Osteoblast (primary cell): ENCODE data around the gene MPPED1. TPM values are rescaled to one million over a fixed set of nuclear protein-coding genes. Genes with fewer than 3 reads are reported as not detected.

Source experiments
- DNase-seq: peaks from one replicate; pipeline ENCODE4 v3.0.0; 2011; ENCODE audit warnings: low spot score, mixed read lengths; ENCODE audit not compliant: insufficient read length; ENCODE audit errors: missing footprints
- H2AFZ ChIP-seq: 2 replicates; pipeline ENCODE4 v1.6.0; 2011; ENCODE audit warnings: mild to moderate bottlenecking, low read length
- H3K27ac ChIP-seq: 2 replicates; pipeline ENCODE4 v1.5.1; 2011; ENCODE audit warnings: mild to moderate bottlenecking, low read depth, low read length, moderate library complexity
- H3K27me3 ChIP-seq: 2 replicates; pipeline ENCODE4 v1.6.0; 2012; ENCODE audit warnings: mild to moderate bottlenecking, control low read depth, inconsistent platforms, low read length, moderate library complexity; ENCODE audit not compliant: insufficient read depth
- H3K36me3 ChIP-seq: 2 replicates; pipeline ENCODE4 v1.5.1; 2011; ENCODE audit warnings: mild to moderate bottlenecking, low read length, control low read depth, moderate library complexity; ENCODE audit not compliant: insufficient read depth
- H3K4me1 ChIP-seq: 2 replicates; pipeline ENCODE4 v1.5.1; 2011; ENCODE audit warnings: mild to moderate bottlenecking, low read length, control low read depth, moderate library complexity; ENCODE audit not compliant: insufficient read depth
- H3K4me2 ChIP-seq: 2 replicates; pipeline ENCODE4 v1.6.0; 2011; ENCODE audit warnings: mild to moderate bottlenecking, low read length; ENCODE audit not compliant: insufficient read depth
- H3K4me3 ChIP-seq: fragments of 200-600 bp; sonication (generic); 3 replicates; pipeline ENCODE4 v1.5.1; 2012; ENCODE audit warnings: mild to moderate bottlenecking, low read length, inconsistent platforms; ENCODE audit not compliant: insufficient read depth
- H3K79me2 ChIP-seq: 2 replicates; pipeline ENCODE4 v1.6.0; 2012; ENCODE audit warnings: mild to moderate bottlenecking, low read length, control low read depth, inconsistent platforms; ENCODE audit not compliant: insufficient read depth
- H3K9me3 ChIP-seq: 2 replicates; pipeline ENCODE4 v1.5.1; 2011; ENCODE audit warnings: low read depth, low read length, control low read depth
- H4K20me1 ChIP-seq: 2 replicates; pipeline ENCODE4 v1.6.0; 2012; ENCODE audit warnings: mild to moderate bottlenecking, low read length, control low read depth; ENCODE audit not compliant: insufficient read depth
- total RNA-seq: library from RNA; depleted of rRNA; stranded (reverse); fragments of >200 nt; gene quantifications from 2 replicates; pipeline ENCODE4 v1.2.3, GENCODE V29; 2012
- TF ChIP-seq, protein P1 (sequence below): IDR thresholded peaks from 2 replicates; pipeline ENCODE4 v1.5.1; 2011; ENCODE audit warnings: mild to moderate bottlenecking, low read depth, low read length, moderate library complexity; ENCODE audit errors: extremely low read depth

MPPED1 gene
- total RNA-seq, 1 donor, result not detected

GRCh38 chr22:43470941-43471585 lies 59.2 kb downstream of the MPPED1 start:
- Histone ChIP-seq H3K4me3 (no peak overlapping the region), H3K4me1 (no peaks in the 10 kb centered on the region), H3K79me2 (no peaks in the 10 kb centered on the region), H3K9me3 (no peaks in the 10 kb centered on the region), H3K4me2 (no peak overlapping the region), H3K36me3 (no peaks in the 10 kb centered on the region), H2AFZ (no peak overlapping the region), H3K27me3 (no peaks in the 10 kb centered on the region), H4K20me1 (no peaks in the 10 kb centered on the region), H3K27ac (no peak overlapping the region)
- TF ChIP-seq, protein P1, sequence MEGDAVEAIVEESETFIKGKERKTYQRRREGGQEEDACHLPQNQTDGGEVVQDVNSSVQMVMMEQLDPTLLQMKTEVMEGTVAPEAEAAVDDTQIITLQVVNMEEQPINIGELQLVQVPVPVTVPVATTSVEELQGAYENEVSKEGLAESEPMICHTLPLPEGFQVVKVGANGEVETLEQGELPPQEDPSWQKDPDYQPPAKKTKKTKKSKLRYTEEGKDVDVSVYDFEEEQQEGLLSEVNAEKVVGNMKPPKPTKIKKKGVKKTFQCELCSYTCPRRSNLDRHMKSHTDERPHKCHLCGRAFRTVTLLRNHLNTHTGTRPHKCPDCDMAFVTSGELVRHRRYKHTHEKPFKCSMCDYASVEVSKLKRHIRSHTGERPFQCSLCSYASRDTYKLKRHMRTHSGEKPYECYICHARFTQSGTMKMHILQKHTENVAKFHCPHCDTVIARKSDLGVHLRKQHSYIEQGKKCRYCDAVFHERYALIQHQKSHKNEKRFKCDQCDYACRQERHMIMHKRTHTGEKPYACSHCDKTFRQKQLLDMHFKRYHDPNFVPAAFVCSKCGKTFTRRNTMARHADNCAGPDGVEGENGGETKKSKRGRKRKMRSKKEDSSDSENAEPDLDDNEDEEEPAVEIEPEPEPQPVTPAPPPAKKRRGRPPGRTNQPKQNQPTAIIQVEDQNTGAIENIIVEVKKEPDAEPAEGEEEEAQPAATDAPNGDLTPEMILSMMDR, result no peak
- no peak for DNase-seq

DNA sequence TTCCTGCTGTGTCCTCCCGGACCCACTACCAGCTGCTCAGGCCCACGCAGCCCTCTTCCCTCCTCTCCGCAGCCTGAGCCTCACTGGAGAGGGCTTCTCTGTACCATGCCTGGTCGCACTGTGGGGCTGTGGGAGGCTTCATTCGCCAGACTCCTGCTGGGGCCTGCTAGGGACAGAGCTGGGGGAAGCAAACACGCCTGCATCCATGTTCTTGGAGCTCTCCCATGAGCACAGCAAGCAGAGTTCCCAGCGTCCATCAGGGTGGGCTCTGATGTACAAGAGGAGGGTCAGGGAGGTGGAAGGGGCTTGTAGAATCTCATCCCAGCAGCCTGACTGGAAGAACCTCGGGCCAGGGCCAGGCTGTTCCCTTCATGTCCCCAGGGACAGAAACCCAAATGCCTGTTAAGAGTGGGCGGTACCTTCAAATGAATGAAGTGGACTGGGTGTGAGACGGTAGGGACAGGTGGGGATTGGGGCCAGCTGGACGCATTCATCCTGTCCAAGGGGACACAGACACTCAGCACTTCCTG lies 59.9 kb downstream of the MPPED1 start:
- no peaks in the 10 kb centered on the region for H3K9me3 ChIP-seq
- no peak overlapping the region for H3K4me2 ChIP-seq
- H3K4me3 ChIP-seq, result no peak overlapping the region
- no peaks in the 10 kb centered on the region for H3K4me1 ChIP-seq
- no peaks in the 10 kb centered on the region for H4K20me1 ChIP-seq
- H2AFZ ChIP-seq, result no peak overlapping the region
- DNase-seq, result no peak
- TF ChIP-seq, protein P1, result no peak
- no peaks in the 10 kb centered on the region for H3K36me3 ChIP-seq
- H3K79me2 ChIP-seq, result no peaks in the 10 kb centered on the region
- no peak overlapping the region for H3K27ac ChIP-seq
- no peaks in the 10 kb centered on the region for H3K27me3 ChIP-seq

- no peaks in the 10 kb centered on the region for H3K36me3 ChIP-seq
- no peaks in the 10 kb centered on the region for H3K27me3 ChIP-seq
- no peak for DNase-seq
- no peaks in the 10 kb centered on the region for H3K79me2 ChIP-seq
- H2AFZ ChIP-seq, result no peak overlapping the region
- no peaks in the 10 kb centered on the region for H4K20me1 ChIP-seq
- no peaks in the 10 kb centered on the region for H3K9me3 ChIP-seq
- no peak overlapping the region for H3K4me2 ChIP-seq
- no peak overlapping the region for H3K27ac ChIP-seq
- no peak overlapping the region for H3K4me3 ChIP-seq
- no peaks in the 10 kb centered on the region for H3K4me1 ChIP-seq
- TF ChIP-seq, protein P1, result no peak
Measured at GRCh38 chr22:43473031-43473430, 61.2 kb downstream of the MPPED1 start.

DNA sequence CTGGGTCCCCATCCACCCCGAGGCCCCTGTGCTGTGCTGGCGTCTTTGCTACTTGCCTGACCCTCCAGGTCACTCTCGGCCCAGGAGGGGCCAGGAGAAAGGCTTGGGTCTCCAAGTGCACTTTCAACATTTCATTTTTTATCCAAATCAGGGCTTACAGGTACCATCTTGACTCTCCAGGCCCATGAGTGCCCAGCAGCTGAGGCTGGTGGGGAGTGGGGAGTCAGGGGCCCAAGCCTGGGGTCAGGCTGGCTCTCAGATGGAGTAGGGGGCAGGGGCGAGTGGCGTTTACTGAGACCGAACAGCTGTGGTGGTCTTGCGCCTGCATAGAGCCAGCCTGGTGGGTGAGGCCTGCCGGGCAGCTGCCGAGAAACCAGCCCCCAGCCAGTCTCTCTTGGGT lies 61.6 kb downstream of the MPPED1 start:
- H4K20me1 ChIP-seq, result no peaks in the 10 kb centered on the region
- H3K4me3 ChIP-seq, result no peak overlapping the region
- TF ChIP-seq, protein P1, result no peak
- H3K79me2 ChIP-seq, result no peaks in the 10 kb centered on the region
- no peak overlapping the region for H3K27ac ChIP-seq
- H3K27me3 ChIP-seq, result no peaks in the 10 kb centered on the region
- DNase-seq, result no peak
- no peak overlapping the region for H3K4me2 ChIP-seq
- no peaks in the 10 kb centered on the region for H3K4me1 ChIP-seq
- no peaks in the 10 kb centered on the region for H3K9me3 ChIP-seq
- H2AFZ ChIP-seq, result no peak overlapping the region
- no peaks in the 10 kb centered on the region for H3K36me3 ChIP-seq
